Astrocyte of the hippocampus (primary cell): ENCODE results near the gene KCNIP3.

Experiments
- DNase-seq: peaks from one replicate; pipeline ENCODE4 v3.0.0; 2011; ENCODE audit warnings: low read depth, low spot score

KCNIP3 gene

GRCh38 chr2:95312543-95313201 is 15.5 kb downstream of the KCNIP3 start:
- DNase-seq = no peak

GRCh38 chr2:95313296-95314131 is 16.4 kb downstream of the KCNIP3 start:
- DNase-seq = no peak

GRCh38 chr2:95314598-95314963 is 17.4 kb downstream of the KCNIP3 start:
- no peak for DNase-seq

- peak; percentile 77 for DNase-seq
Observed at GRCh38 chr2:95314964-95315611, 17.9 kb downstream of the KCNIP3 start.

GRCh38 chr2:95315801-95316411 is 18.8 kb downstream of the KCNIP3 start:
- peak; percentile 93 for DNase-seq

GRCh38 chr2:95316466-95317122 is 19.4 kb downstream of the KCNIP3 start:
- DNase-seq = peak; percentile 81

- no peak for DNase-seq
Observed at GRCh38 chr2:95317123-95317500, 20.0 kb downstream of the KCNIP3 start.

GRCh38 chr2:95317665-95318425 is 20.7 kb downstream of the KCNIP3 start:
- no peak for DNase-seq

GRCh38 chr2:95318431-95319220 is 21.5 kb downstream of the KCNIP3 start:
- no peak for DNase-seq

- no peak for DNase-seq
Observed at GRCh38 chr2:95319481-95320343, 22.6 kb downstream of the KCNIP3 start.

- DNase-seq = no peak
Observed at GRCh38 chr2:95320344-95320712, 23.2 kb downstream of the KCNIP3 start.

- no peak for DNase-seq
Observed at GRCh38 chr2:95320986-95321767, 24.0 kb downstream of the KCNIP3 start.

GRCh38 chr2:95323347-95324155 is 26.4 kb downstream of the KCNIP3 start:
- DNase-seq = peak; percentile 37

- DNase-seq = no peak
Observed at GRCh38 chr2:95325026-95325425, 27.9 kb downstream of the KCNIP3 start.

- no peak for DNase-seq
Observed at GRCh38 chr2:95325590-95326432, 28.7 kb downstream of the KCNIP3 start.

GRCh38 chr2:95326433-95327140 is 29.4 kb downstream of the KCNIP3 start:
- no peak for DNase-seq
